ENCODE results near the gene LCA5L.

LCA5L gene

DNA sequence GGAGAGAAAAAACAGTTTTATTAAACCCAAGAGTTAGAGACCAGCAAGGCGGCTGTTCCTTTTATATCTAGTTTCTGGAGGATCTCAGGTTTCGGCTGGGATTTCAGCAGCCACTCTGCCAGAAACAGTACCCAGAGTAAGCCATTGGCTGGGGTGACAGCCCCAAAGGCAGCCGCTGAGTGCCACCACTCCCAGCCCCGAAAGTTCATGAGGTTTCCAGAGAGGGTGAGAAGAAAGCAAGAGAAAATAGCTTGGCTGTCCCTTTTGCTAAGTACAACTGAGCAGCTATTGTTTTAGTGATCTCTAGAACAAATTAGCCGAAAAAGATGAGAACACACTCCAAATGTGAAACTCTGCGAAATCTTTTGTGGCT lies 7.4 kb upstream of the LCA5L start:
- TF ChIP-seq, protein P1, sequence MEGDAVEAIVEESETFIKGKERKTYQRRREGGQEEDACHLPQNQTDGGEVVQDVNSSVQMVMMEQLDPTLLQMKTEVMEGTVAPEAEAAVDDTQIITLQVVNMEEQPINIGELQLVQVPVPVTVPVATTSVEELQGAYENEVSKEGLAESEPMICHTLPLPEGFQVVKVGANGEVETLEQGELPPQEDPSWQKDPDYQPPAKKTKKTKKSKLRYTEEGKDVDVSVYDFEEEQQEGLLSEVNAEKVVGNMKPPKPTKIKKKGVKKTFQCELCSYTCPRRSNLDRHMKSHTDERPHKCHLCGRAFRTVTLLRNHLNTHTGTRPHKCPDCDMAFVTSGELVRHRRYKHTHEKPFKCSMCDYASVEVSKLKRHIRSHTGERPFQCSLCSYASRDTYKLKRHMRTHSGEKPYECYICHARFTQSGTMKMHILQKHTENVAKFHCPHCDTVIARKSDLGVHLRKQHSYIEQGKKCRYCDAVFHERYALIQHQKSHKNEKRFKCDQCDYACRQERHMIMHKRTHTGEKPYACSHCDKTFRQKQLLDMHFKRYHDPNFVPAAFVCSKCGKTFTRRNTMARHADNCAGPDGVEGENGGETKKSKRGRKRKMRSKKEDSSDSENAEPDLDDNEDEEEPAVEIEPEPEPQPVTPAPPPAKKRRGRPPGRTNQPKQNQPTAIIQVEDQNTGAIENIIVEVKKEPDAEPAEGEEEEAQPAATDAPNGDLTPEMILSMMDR (IDR thresholded peaks at IDR 0.05; ENCODE audit: low read length, missing control alignments): no peak
- H3K4me3 ChIP-seq (replicated peaks; ENCODE audit: low read depth, low read length): no peak overlapping the region

DNA sequence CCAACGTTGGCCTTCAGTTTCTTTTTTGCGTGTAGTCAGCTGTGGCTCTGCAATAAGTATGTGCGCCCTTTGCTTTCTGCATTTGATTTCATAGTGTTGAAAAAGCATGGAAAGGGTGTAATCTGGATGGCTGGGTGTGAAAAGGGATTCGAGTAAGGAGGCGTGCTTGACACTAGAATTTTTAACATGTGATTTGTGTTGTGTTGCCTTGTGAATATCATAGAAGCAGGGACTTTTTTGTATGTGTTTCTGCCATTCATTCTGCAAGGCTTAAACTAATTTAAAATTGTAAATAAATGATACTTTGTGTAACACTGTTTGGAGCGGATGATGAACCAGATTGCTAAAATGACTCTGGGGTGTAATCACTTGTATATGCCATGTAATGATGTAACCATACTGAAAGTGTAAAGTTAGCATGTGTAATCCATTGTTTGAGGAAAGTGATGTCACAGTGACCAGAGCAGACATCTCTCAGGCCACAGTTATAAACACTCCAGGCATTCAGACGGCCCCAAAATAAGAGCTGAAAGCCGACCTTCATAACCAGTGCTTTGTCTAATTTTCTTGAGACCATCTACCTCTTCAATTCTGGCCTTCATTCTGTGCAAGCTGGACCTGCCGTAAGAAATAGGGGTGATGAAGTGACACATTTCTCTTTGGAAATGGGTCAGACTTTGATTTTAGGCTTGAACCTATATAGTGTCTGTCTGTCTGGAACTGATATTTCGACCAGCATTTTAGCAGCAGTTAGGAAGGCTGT lies 6.8 kb upstream of the LCA5L start:
- peak overlapping the region; percentile 38 for H3K4me3 ChIP-seq (replicated peaks; ENCODE audit: low read depth, low read length)
- TF ChIP-seq, protein P1 (IDR thresholded peaks at IDR 0.05; ENCODE audit: low read length, missing control alignments): no peak
- DNase-seq (ENCODE audit: low read depth): peak; percentile 80

More for the DNA sequence above, 7.4 kb upstream of the LCA5L start:
- DNase-seq (ENCODE audit: low read depth): no peak

DNA sequence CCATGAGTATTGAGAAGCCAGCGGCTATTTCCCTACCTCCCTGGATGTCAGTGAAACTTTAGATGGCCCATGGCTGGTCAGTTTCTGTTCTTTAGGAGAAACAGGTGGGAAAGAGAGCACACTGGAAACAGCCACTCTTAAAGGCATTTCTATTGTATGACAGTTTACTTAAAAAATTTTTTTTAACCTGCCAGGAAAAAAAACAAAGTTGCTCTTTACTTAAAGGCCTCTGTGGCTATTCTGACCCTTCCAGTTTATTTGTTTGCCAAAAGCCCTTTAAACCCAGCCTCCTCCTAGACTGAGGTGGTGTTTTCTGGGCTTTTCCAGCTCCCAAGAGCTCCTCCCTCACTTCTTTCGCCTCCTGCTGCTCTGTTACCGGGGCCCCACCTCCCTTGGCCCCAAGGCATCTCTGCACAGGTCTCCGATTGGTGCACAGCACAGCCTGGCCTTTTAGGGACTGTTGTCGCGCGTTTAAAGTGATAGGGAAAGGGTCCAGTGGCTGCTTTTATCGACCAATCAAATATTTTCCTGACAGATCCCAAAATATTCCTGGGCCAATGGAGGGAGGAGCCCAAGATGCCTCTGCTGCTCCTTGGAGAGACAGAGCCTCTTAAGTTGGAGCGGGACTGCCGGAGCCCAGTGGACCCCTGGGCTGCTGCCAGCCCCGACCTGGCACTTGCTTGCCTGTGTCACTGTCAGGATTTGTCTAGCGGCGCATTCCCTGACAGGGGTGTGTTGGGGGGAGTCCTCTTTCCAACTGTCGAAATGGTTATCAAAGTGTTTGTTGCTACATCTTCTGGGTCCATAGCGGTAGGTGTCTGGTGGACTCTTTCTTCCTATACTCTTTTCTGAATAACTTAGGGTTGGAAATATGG lies 6.0 kb upstream of the LCA5L start, which contains the start of gene SH3BGR:
SH3BGR (plus strand) TSS at position 639 of the 875 bp plus-strand sequence; CDS start at position 766, 127 bp downstream.
- H3K4me3 ChIP-seq (replicated peaks; ENCODE audit: low read depth, low read length): peak within 1 kb of the TSS; percentile 38
- DNase-seq (ENCODE audit: low read depth): peak; percentile 40
- TF ChIP-seq, protein P1 (IDR thresholded peaks at IDR 0.05; ENCODE audit: low read length, missing control alignments): no peak

DNA sequence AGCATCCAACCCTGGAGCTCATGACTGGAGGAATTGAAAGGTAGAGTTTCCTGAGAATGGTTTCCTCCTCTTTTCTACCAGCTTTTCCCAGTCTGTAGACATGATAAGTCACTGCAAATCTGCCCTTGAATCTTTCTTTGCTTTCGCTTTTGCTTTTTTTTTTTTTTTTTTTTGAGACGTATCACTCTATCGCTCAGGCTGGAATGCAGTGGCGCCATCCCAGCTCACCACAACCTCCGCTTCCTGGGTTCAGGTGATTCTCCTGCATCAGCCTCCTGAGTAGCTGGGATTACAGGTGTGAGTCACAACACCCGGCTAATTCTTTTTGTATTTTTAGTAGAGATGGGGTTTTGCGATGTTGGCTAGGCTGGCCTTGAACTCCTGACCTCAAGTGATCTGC lies 1.7 kb upstream of the LCA5L start:
- DNase-seq (ENCODE audit: low read depth): no peak
- TF ChIP-seq, protein P1 (IDR thresholded peaks at IDR 0.05; ENCODE audit: low read length, missing control alignments): no peak

DNA sequence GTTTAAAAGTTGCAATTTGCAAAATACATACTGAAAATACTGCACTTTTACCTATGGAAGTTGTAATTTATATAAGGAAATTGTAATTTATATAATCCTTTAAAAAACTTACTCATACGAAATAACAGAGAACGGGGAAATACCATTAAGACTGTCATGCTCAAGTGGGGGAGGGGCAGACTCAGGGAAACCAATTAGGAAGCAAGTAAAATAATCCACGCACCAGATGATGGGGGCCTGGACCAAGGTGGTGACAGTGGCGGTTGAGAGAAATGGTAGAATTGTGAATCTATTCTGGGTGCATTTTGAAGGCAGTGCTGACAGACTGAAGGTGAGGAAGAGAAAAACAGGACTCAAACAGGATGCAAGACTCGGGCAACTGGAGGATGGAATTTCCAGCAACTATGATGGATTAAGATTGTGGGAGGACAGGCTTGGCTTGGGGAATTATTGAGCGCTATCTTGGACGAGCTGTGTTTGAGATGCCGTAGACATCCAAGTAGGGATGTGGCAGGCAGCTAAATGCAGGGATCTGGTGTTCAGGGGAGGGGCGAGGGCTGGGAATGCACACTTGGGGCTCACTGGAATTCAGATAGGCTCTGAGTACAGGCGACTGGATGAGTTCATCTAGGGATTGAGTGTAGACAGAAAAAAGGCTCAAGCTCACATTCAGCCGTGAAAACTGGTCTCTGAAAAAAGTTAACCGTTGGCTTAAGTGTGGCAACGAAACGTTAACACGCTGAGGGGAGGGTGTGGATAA lies 977 bp downstream of the LCA5L start:
- DNase-seq (ENCODE audit: low read depth): peak; percentile 45
- TF ChIP-seq, protein P1 (IDR thresholded peaks at IDR 0.05; ENCODE audit: low read length, missing control alignments): no peak
- peak overlapping the region; percentile 82 for H3K4me3 ChIP-seq (replicated peaks; ENCODE audit: low read depth, low read length)

More for the DNA sequence above, 1.7 kb upstream of the LCA5L start:
- no peak overlapping the region for H3K4me3 ChIP-seq (replicated peaks; ENCODE audit: low read depth, low read length)

Measured in fibroblast of pulmonary artery (primary cell).